Measurements from ENCODE around the gene FAH. TPM values are rescaled to one million over a fixed set of nuclear protein-coding genes. Genes with fewer than 3 reads are reported as not detected.

FAH gene
- total RNA-seq, 6 donors from 2014 or later, result 14.0 to 46.1 (median 34.5) TPM

DNA sequence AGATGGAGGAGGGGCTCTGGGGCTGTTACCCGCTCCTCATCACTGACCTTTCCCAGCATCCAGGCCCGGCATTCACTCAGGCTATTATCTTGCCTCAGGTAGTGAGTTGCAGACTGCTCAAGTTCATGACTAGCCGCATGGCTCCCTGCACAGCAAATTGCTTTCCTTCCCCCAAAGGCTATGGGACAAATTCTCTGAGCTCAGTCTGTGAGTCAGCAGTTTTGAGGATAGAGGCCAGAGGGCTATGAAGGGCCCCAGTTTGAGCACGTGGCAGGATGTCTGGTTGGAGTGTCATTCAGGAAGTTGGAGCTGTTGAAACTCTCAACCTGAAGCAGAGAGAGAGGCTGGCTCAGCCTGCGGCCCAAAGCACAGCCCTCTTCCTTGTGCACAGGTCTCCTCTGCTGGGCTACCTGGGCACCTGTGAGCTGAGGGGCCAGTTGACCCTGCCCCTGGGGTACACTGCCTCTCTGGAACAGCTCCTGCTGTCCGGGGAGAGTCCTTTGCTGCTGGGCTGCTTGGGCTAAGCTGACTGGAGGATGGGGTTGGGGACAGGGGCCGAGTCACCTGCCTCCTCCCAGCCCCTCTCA is 7.9 kb downstream of the FAH start:
- H3K27me3 ChIP-seq, result no peaks in the 10 kb centered on the region
- TF ChIP-seq EP300 (IDR thresholded peaks at IDR 0.05) (peak in 1 of 4 donors; percentile 75), POLR2AphosphoS5 (IDR thresholded peaks at IDR 0.05) (peak; percentile 58 to 73), POLR2A (IDR thresholded peaks at IDR 0.05) (peak in 2 of 4 donors; percentile 21 to 47)
- TF ChIP-seq, protein P1, sequence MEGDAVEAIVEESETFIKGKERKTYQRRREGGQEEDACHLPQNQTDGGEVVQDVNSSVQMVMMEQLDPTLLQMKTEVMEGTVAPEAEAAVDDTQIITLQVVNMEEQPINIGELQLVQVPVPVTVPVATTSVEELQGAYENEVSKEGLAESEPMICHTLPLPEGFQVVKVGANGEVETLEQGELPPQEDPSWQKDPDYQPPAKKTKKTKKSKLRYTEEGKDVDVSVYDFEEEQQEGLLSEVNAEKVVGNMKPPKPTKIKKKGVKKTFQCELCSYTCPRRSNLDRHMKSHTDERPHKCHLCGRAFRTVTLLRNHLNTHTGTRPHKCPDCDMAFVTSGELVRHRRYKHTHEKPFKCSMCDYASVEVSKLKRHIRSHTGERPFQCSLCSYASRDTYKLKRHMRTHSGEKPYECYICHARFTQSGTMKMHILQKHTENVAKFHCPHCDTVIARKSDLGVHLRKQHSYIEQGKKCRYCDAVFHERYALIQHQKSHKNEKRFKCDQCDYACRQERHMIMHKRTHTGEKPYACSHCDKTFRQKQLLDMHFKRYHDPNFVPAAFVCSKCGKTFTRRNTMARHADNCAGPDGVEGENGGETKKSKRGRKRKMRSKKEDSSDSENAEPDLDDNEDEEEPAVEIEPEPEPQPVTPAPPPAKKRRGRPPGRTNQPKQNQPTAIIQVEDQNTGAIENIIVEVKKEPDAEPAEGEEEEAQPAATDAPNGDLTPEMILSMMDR (IDR thresholded peaks at IDR 0.05), result no peak
- DNase-seq, result peak in 1 of 2 donors; percentile 94
- peak overlapping the region; percentile 70 to 85 (median 82) for H3K27ac ChIP-seq
- ATAC-seq (ENCODE audit: low FRiP score in 2 of 2), result peak; percentile 91
- H3K4me3 ChIP-seq, result no peak overlapping the region
- peaks cover 34 to 45% (median 39%) of the 10 kb centered on the region in 4 donors for H3K4me1 ChIP-seq
- no peaks in the 10 kb centered on the region for H3K9me3 ChIP-seq
- WGBS, 2 donors, result 39 to 51% methylated on average over 4 to 7 of the region's 7 CpGs
- H3K36me3 ChIP-seq, result peaks cover 0 to 12% (median 4%) of the 10 kb centered on the region in 4 donors

DNA sequence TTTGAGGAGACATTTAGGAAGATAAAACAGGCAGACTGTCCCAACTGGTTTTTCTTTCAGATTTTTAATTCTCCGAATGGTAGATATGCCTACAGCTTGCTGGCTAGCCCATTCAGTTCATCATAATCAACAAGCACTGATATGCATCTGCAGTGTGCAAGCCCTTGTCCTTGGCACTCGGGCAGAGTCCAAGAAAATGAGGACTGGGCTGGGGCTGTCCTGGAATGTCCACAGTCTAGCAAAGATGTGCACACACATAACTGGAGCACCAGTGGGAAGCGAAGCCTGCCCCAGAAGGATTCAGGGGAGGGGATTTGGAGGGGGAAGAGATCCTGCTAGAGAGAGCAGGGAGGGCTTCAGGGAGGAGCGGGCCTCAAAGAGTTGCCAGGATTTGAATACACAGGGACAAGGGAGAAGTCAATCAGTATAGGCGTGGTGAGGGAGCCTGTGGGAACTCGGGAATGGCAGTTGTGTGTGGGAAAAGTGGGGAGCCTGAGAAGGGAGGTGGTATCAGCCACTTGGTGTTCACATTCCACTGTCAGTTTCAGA is 8.7 kb downstream of the FAH start:
- H3K27me3 ChIP-seq, result no peaks in the 10 kb centered on the region
- no peak for DNase-seq
- no peak for ATAC-seq (ENCODE audit: low FRiP score in 2 of 2)
- 84 to 86% methylated on average over 6 of the region's 6 CpGs for WGBS, 2 donors
- H3K27ac ChIP-seq, result peak overlapping the region; percentile 70 to 85 (median 82)
- H3K4me1 ChIP-seq, result peaks cover 27 to 40% (median 36%) of the 10 kb centered on the region in 4 donors
- no peaks in the 10 kb centered on the region for H3K9me3 ChIP-seq
- no peak overlapping the region for H3K4me3 ChIP-seq
- TF ChIP-seq POLR2A (IDR thresholded peaks at IDR 0.05) (no peak), POLR2AphosphoS5 (IDR thresholded peaks at IDR 0.05) (no peak), EP300 (IDR thresholded peaks at IDR 0.05) (no peak)
- TF ChIP-seq, protein P1 (IDR thresholded peaks at IDR 0.05), result no peak
- H3K36me3 ChIP-seq, result peaks cover 0 to 12% (median 4%) of the 10 kb centered on the region in 4 donors

DNA sequence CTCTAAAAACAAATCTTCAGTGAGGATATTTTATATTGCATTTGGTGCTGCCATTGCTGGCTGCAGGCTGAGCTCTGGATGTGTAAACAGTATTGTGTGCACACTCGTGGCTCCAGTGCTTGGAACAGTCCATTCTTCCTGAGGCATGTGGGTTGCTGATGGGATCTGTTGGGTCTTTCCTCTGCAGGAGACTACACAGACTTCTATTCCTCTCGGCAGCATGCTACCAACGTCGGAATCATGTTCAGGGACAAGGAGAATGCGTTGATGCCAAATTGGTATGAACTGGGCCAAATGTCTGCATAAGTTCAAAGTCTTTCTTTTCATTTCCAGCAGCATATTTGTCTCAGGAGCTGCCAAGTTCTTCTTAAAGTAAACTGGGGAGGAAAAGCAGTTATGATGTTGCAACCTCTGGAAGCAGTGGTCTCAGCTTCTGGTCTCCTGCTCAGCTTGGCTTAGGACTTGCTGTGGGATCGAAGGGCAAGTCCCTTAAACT is 9.3 kb downstream of the FAH start:
- peaks cover 22 to 34% (median 30%) of the 10 kb centered on the region in 4 donors for H3K4me1 ChIP-seq
- ATAC-seq (ENCODE audit: low FRiP score in 2 of 2) (no peak), DNase-seq (no peak)
- H3K27ac ChIP-seq, result peak overlapping the region in 3 of 4 donors; percentile 25 to 80 (median 59)
- H3K4me3 ChIP-seq, result no peak overlapping the region
- TF ChIP-seq, protein P1 (IDR thresholded peaks at IDR 0.05), result no peak
- TF ChIP-seq POLR2AphosphoS5 (IDR thresholded peaks at IDR 0.05), result no peak
- no peak for TF ChIP-seq POLR2A (IDR thresholded peaks at IDR 0.05)
- TF ChIP-seq EP300 (IDR thresholded peaks at IDR 0.05), result no peak
- H3K36me3 ChIP-seq, result peaks cover 0 to 12% (median 4%) of the 10 kb centered on the region in 4 donors
- no peaks in the 10 kb centered on the region for H3K27me3 ChIP-seq
- 61 to 62% methylated on average over 5 to 6 of the region's 6 CpGs for WGBS, 2 donors
- H3K9me3 ChIP-seq, result no peaks in the 10 kb centered on the region

DNA sequence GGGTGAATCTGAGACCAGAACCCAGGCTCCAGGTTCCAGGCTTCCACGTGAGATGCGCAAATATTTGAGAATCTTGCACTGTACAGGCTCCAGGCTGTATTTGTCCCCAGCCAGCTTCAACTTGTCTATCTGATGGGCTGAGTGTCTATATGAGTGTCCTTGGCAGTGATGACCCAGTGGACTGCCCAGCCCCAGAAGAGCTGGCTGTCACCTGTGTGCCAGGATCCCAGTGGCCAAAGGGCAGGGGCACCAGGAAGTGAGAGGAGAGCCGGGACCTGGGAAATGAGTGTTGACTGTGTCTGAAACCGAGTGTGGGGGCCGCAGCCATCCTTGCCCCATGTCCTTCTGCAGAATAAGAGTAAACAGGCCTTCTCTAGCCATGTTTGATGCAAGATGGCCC is 10.4 kb downstream of the FAH start:
- Histone ChIP-seq H3K9me3 (no peaks in the 10 kb centered on the region), H3K4me1 (peaks cover 22 to 33% (median 30%) of the 10 kb centered on the region in 4 donors), H3K36me3 (peaks cover 0 to 10% (median 4%) of the 10 kb centered on the region in 4 donors), H3K27ac (no peak overlapping the region), H3K4me3 (no peak overlapping the region), H3K27me3 (no peaks in the 10 kb centered on the region)
- WGBS, 2 donors, result 91 to 92% methylated on average over 5 of the region's 5 CpGs
- TF ChIP-seq POLR2A (IDR thresholded peaks at IDR 0.05) (no peak), EP300 (IDR thresholded peaks at IDR 0.05) (no peak), POLR2AphosphoS5 (IDR thresholded peaks at IDR 0.05) (no peak)
- TF ChIP-seq, protein P1 (IDR thresholded peaks at IDR 0.05), result no peak
- ATAC-seq (ENCODE audit: low FRiP score in 2 of 2) (no peak), DNase-seq (no peak)
